GM13977 (cell line): ENCODE results near the gene NELFB.

Experiments used
- DNase-seq: peaks from one replicate; pipeline ENCODE4 v3.0.0; 2012; ENCODE audit warnings: low spot score
- in situ Hi-C: fragments of 300-500 bp; cut with MboI; formaldehyde crosslinking; loops from one replicate; pipeline ENCODE4 v1.12.0; 2022; ENCODE audit warnings: low sequenced_read_pairs, low pct_unique_long_range_greater_than_20kb, mixed read lengths, inconsistent platforms; ENCODE audit not compliant: unreplicated experiment
- TF ChIP-seq, protein P1 (sequence below): IDR thresholded peaks from 2 replicates; pipeline ENCODE4 v1.5.1; 2012; ENCODE audit warnings: mild to moderate bottlenecking, control low read depth; ENCODE audit not compliant: insufficient read depth; ENCODE audit errors: extremely low read depth, missing control alignments

NELFB gene

DNA sequence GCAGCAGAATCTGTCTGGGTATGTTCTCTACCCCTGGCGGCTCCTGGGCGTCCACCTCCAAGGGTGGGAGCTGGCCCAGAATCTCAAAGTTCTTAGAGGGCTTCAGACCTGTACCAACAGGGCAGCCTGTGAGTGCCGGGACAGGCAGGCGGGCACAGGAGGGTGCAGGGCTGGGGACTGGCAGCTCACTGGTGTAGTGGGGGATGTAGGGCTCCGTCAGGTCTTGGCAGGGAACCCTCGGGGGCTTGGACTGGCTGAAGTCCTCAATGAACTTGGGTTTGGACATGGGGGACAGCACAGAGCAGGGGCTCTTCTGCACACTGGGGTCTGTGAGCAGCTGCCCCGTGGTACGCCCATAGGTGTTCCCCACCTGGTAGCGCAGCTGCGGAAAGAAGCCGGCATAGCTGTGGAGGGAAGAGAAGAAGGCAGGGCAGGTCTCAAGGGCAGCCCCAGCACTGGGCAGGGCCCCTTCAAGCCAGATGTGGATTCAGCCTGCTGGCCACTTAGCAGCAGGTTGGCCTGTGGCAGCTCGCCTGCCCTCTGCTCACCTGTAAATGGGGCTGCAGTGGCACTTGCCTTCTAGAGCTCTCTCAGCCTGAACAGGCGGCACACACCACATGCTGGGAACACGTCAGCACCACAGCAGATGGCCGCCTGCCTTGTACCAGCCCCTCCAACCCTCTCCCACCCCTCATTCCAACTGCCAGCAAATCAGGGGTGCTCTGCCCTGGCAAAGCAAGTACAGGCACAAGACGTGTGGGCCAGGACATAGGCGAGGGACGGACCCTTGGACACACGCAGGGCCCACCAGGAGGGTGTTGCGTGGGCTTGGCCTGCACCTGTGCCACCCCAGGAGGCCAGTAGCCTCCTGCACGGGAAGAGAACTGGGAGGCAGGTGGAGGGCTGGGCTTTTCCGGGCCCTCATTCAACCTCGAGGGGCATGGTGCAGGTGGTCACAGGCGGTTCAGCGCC is 9.4 kb upstream of the NELFB start:
- TF ChIP-seq, protein P1, sequence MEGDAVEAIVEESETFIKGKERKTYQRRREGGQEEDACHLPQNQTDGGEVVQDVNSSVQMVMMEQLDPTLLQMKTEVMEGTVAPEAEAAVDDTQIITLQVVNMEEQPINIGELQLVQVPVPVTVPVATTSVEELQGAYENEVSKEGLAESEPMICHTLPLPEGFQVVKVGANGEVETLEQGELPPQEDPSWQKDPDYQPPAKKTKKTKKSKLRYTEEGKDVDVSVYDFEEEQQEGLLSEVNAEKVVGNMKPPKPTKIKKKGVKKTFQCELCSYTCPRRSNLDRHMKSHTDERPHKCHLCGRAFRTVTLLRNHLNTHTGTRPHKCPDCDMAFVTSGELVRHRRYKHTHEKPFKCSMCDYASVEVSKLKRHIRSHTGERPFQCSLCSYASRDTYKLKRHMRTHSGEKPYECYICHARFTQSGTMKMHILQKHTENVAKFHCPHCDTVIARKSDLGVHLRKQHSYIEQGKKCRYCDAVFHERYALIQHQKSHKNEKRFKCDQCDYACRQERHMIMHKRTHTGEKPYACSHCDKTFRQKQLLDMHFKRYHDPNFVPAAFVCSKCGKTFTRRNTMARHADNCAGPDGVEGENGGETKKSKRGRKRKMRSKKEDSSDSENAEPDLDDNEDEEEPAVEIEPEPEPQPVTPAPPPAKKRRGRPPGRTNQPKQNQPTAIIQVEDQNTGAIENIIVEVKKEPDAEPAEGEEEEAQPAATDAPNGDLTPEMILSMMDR = no peak
- DNase-seq = no peak
- in situ Hi-C loops = no loop called here

GRCh38 chr9:137247135-137247915 is 7.8 kb upstream of the NELFB start:
- TF ChIP-seq, protein P1 = no peak
- DNase-seq = no peak
- in situ Hi-C loops = no loop called here

- TF ChIP-seq, protein P1 = no peak
- DNase-seq = no peak
- in situ Hi-C loops = no loop called here
These were observed 7.3 kb upstream of the NELFB start for GRCh38 chr9:137247916-137248175.

DNA sequence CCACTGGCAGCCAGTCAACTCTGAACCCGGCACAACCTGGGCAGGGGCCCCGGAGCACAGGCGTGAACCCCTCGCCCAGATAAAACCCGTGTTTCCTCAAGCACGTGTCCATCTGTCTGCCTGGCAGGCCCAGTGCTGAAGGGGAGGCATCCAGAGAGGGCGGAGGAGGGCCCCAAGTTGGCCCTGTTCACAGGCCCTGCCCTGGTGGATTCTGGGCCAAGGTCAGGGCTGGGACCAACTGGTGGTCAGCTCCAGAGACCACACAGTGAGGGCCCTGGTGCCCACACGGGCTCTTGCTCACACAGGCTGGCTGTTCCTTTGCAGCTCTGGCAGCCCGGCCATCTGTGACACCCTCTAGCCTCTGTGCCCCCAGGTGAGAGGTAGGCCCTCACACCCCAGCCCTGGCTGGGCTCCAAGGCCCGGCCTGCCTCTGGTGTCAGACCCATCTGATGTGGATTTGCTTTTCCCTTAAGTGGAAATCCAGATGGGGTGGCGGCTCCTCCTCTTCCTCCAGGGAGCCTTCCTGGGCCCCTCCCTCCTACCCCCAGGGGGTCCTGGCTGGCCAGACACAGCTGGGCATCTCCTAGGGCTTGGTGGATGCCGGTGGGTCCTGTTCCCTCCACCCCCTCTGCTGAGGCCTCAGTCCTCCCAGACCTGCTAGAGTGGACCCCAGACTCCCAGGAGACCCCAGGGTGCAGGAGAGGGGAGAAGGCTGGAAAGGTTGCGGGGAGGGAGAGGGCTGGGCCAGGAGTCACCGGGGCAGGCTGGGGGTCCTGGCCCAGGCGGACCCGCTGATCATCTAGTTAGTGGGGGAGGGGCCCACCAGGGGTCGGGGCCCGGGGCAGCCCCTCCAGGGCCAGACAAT is 4.6 kb upstream of the NELFB start:
- in situ Hi-C loops = no loop called here
- DNase-seq = no peak
- TF ChIP-seq, protein P1 = no peak

GRCh38 chr9:137251194-137251461 is 4.0 kb upstream of the NELFB start, which contains the start of gene STPG3:
Gene STPG3 (plus strand): TSS chr9:137251286. CDS start chr9:137251287, 1 bp downstream.
- DNase-seq = no peak
- in situ Hi-C loops = no loop called here
- TF ChIP-seq, protein P1 = no peak
